ENCODE results near the gene KIF12. TPM values are rescaled to one million over a fixed set of nuclear protein-coding genes. Genes with fewer than 3 reads are reported as not detected.

Gene KIF12
- total and polyA plus RNA-seq, 2 of the 13 experiments (the other 11 are each of a cell fraction or from before 2014, with no cell fraction given): 1.8 to 12.5 TPM

DNA sequence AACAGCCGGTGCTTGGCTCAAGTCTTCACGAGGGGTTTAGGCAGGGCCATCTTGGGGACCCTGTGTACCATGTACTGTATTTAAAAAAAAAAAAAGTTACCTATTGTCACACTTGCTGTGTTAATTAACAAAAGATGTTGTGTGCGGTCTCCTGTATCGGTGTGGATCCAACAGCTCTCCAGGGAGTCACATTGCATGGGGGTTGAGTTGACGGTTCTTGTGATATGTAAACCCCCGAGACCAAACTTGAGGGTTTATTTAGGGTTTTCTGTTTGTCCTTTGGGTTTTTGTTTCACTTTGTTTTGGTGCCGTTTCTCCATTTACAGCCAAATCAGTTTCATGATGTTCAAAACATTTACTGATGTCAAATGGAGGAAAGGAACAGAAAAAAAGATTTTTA lies 43.2 kb downstream of the KIF12 start (continued):
- TF ChIP-seq, protein P1, sequence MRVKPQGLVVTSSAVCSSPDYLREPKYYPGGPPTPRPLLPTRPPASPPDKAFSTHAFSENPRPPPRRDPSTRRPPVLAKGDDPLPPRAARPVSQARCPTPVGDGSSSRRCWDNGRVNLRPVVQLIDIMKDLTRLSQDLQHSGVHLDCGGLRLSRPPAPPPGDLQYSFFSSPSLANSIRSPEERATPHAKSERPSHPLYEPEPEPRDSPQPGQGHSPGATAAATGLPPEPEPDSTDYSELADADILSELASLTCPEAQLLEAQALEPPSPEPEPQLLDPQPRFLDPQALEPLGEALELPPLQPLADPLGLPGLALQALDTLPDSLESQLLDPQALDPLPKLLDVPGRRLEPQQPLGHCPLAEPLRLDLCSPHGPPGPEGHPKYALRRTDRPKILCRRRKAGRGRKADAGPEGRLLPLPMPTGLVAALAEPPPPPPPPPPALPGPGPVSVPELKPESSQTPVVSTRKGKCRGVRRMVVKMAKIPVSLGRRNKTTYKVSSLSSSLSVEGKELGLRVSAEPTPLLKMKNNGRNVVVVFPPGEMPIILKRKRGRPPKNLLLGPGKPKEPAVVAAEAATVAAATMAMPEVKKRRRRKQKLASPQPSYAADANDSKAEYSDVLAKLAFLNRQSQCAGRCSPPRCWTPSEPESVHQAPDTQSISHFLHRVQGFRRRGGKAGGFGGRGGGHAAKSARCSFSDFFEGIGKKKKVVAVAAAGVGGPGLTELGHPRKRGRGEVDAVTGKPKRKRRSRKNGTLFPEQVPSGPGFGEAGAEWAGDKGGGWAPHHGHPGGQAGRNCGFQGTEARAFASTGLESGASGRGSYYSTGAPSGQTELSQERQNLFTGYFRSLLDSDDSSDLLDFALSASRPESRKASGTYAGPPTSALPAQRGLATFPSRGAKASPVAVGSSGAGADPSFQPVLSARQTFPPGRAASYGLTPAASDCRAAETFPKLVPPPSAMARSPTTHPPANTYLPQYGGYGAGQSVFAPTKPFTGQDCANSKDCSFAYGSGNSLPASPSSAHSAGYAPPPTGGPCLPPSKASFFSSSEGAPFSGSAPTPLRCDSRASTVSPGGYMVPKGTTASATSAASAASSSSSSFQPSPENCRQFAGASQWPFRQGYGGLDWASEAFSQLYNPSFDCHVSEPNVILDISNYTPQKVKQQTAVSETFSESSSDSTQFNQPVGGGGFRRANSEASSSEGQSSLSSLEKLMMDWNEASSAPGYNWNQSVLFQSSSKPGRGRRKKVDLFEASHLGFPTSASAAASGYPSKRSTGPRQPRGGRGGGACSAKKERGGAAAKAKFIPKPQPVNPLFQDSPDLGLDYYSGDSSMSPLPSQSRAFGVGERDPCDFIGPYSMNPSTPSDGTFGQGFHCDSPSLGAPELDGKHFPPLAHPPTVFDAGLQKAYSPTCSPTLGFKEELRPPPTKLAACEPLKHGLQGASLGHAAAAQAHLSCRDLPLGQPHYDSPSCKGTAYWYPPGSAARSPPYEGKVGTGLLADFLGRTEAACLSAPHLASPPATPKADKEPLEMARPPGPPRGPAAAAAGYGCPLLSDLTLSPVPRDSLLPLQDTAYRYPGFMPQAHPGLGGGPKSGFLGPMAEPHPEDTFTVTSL (CRISPR knock-in tag; IDR thresholded peaks at IDR 0.05; ENCODE audit: borderline replicate concordance): no peak
- TF ChIP-seq NR2F1 (CRISPR knock-in tag; IDR thresholded peaks at IDR 0.05) (no peak), ZNF24 (IDR thresholded peaks at IDR 0.05) (no peak), ZNF777 (CRISPR knock-in tag; IDR thresholded peaks at IDR 0.05) (no peak), MAFK (conservative IDR thresholded peaks at IDR 0.05 in 1 of 2, IDR thresholded peaks at IDR 0.05 in 1 of 2; ENCODE audit: low read length in 2 of 2) (no peak), GATAD1 (CRISPR knock-in tag; IDR thresholded peaks at IDR 0.05) (no peak), MXD4 (CRISPR knock-in tag; IDR thresholded peaks at IDR 0.05) (no peak), CC2D1A (CRISPR knock-in tag; IDR thresholded peaks at IDR 0.05) (no peak), ZNF713 (CRISPR knock-in tag; IDR thresholded peaks at IDR 0.05) (no peak), IKZF1 (IDR thresholded peaks at IDR 0.05) (no peak), ZNF496 (CRISPR knock-in tag; IDR thresholded peaks at IDR 0.05; ENCODE audit: insufficient replicate concordance) (no peak)
- TF ChIP-seq, protein P2, sequence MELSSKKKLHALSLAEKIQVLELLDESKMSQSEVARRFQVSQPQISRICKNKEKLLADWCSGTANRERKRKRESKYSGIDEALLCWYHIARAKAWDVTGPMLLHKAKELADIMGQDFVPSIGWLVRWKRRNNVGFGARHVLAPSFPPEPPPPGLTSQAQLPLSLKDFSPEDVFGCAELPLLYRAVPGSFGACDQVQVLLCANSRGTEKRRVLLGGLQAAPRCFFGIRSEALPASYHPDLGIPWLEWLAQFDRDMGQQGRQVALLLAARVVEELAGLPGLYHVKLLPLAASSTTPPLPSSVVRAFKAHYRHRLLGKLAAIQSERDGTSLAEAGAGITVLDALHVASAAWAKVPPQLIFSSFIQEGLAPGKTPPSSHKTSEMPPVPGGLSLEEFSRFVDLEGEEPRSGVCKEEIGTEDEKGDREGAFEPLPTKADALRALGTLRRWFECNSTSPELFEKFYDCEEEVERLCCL (CRISPR knock-in tag; IDR thresholded peaks at IDR 0.05; ENCODE audit: borderline replicate concordance): no peak
